ENCODE data around the gene GPR39.

DNA sequence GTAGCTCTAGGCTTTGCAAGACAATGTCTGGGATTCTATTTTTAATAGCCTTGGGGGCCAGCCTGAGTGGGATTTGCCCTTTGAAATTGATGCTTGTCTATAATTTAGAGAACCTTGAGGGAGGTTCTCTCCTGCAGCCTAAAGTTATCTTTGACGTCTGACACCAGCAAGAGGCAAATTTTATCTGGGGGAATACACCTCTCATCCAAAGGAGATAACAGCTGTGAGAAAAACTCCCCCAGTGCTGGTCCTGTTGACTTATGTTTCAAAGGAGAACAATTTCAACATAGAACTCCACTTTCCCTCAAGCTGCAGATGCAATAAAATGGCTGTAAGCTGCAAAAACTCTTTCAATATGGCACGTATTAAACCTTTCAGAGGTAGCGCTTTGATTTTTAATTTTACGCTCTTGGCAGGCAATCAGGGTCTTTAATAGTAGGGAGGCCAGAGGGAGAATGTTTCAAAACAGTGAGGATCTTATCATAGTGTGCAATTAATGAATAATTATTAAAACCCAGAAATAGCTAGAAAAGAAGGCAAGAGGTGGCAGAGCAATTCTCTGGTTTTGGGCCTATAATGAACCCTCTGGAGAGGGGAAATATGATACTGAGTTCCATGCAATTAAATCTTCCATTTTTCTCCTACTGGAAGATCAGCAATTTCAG is 191.0 kb downstream of the GPR39 start:
- TF ChIP-seq, protein P1, sequence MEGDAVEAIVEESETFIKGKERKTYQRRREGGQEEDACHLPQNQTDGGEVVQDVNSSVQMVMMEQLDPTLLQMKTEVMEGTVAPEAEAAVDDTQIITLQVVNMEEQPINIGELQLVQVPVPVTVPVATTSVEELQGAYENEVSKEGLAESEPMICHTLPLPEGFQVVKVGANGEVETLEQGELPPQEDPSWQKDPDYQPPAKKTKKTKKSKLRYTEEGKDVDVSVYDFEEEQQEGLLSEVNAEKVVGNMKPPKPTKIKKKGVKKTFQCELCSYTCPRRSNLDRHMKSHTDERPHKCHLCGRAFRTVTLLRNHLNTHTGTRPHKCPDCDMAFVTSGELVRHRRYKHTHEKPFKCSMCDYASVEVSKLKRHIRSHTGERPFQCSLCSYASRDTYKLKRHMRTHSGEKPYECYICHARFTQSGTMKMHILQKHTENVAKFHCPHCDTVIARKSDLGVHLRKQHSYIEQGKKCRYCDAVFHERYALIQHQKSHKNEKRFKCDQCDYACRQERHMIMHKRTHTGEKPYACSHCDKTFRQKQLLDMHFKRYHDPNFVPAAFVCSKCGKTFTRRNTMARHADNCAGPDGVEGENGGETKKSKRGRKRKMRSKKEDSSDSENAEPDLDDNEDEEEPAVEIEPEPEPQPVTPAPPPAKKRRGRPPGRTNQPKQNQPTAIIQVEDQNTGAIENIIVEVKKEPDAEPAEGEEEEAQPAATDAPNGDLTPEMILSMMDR (IDR thresholded peaks at IDR 0.05), result no peak
- no peak for TF ChIP-seq POLR2A (IDR thresholded peaks at IDR 0.05)

All from uterus (tissue), 2 donors.